22Rv1 (cell line): ENCODE measurements around the gene SORCS2.

Experiments used
- H3K27ac ChIP-seq: fragments of 450-650 bp; 2 replicates; pipeline ENCODE4 v1.5.1; 2017
- ZFX ChIP-seq: fragments of 450-650 bp; IDR thresholded peaks from 2 replicates; pipeline ENCODE4 v1.6.1; 2017; ENCODE audit warnings: antibody characterized with exemption, borderline replicate concordance
- TF ChIP-seq, protein P1 (sequence below): fragments of 450-650 bp; IDR thresholded peaks from 2 replicates; pipeline ENCODE4 v1.5.1; 2017; ENCODE audit warnings: mild to moderate bottlenecking

The SORCS2 gene

DNA sequence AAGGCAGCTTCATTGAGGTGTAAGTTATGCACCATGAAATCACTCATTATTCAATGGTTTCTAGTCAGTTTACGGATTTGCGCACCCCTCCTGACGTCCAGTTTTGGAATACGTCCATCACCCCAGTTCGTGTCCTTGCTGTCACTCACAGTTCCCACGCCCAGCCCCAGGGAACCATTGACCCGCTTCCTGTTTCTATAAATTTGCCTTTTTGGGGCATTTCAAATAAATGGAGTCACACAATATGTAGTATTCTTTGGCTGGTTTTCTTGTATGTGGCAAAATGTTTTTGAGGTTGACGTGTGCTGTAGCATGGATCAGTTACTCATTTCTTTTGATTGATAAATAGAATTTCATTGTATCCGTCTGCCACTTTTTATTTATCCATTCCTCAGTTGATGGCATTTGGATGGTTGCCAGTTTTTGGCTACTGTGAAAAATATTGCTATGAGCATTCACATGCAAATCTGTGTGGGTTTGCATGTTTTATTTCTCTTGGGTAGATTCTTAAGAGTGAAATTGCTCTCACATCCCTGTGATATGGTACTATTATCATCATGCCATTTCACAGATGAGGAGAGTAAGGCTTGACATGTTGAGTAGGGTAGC is 18.4 kb upstream of the SORCS2 start:
- TF ChIP-seq ZFX = no peak
- TF ChIP-seq, protein P1, sequence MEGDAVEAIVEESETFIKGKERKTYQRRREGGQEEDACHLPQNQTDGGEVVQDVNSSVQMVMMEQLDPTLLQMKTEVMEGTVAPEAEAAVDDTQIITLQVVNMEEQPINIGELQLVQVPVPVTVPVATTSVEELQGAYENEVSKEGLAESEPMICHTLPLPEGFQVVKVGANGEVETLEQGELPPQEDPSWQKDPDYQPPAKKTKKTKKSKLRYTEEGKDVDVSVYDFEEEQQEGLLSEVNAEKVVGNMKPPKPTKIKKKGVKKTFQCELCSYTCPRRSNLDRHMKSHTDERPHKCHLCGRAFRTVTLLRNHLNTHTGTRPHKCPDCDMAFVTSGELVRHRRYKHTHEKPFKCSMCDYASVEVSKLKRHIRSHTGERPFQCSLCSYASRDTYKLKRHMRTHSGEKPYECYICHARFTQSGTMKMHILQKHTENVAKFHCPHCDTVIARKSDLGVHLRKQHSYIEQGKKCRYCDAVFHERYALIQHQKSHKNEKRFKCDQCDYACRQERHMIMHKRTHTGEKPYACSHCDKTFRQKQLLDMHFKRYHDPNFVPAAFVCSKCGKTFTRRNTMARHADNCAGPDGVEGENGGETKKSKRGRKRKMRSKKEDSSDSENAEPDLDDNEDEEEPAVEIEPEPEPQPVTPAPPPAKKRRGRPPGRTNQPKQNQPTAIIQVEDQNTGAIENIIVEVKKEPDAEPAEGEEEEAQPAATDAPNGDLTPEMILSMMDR = no peak

DNA sequence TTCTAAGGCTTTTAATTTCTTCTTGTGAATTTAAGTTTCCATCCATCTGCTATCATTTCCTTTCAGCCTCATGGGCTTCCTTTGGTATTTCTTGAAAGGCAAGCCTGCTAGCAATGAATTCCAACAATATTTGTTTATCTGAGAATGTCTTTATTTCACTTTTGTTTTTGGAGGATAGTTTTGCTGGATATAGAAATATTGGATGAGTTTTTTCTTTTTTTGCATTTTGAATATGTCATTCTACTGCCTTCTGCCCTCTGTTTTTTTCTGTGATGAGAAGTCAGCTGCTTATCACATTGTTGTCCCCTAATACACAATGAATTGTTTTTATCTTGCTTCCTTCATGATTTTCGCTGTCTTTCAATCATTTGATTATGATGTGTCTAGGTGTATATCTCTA is 13.2 kb upstream of the SORCS2 start:
- H3K27ac ChIP-seq = no peak overlapping the region
- TF ChIP-seq, protein P1 = no peak
- no peak for TF ChIP-seq ZFX

More for the DNA sequence above, 18.4 kb upstream of the SORCS2 start:
- H3K27ac ChIP-seq = no peak overlapping the region

DNA sequence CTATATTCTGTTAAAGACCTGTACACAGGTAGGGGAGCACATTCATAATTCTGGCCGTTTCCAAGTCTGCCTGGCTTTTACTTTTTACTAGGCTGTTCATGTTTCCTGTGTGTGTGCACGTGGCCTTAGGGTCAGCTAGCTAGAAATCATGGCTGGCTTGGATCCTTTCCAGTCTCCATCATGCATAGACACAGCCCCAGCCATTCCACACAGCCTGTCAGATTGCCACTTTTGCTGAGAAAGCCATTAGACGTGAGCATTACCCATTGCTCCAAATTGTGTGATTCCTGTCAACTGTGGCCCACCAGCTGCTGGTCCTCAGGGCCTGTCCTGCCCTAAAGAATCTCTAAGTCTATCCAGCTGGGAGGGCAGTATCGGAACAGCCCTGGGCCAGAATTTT is 11.4 kb upstream of the SORCS2 start:
- no peak overlapping the region for H3K27ac ChIP-seq

DNA sequence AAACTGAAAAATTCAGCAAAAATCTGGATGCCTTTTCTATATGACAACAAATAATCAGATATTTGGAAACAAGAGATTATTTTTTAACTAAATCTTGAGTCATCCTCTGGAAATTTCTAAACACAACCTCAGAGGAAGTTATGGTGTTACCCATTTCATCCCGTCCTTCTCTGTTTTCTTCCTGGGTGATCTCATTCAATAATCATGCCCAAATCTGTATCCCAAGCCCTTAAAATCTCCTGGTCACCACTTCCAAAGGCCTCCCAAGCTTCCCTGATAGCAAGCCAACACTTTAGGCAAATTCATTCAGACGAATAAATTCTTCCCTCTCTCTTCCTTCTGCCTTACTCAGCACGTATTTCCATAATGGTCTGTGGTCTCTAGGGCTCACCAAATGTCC is 9.7 kb upstream of the SORCS2 start:
- no peak overlapping the region for H3K27ac ChIP-seq
- TF ChIP-seq, protein P1 = no peak
- no peak for TF ChIP-seq ZFX

More for the DNA sequence above, 11.4 kb upstream of the SORCS2 start:
- TF ChIP-seq, protein P1 = no peak
- no peak for TF ChIP-seq ZFX

DNA sequence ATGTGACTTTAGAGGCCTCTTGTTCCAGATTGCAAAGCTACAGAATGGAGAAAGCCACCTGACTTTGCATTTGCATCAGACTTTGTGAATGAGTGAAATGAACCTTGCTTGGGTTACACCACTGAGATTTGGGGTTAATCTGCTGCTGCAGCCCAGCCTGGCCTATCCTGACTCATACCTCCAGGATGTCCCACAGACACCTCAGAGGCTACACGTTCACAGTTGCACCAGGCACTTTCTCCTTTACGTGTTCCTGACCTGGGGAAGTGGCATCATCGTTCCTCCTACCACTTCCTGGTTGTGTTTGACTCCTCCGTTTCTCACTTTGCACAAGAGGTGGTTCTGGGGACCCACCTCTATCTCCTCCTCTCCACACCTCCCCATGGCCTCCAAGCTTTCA is 9.2 kb upstream of the SORCS2 start:
- H3K27ac ChIP-seq = no peak overlapping the region
- TF ChIP-seq, protein P1 = no peak
- TF ChIP-seq ZFX = no peak

DNA sequence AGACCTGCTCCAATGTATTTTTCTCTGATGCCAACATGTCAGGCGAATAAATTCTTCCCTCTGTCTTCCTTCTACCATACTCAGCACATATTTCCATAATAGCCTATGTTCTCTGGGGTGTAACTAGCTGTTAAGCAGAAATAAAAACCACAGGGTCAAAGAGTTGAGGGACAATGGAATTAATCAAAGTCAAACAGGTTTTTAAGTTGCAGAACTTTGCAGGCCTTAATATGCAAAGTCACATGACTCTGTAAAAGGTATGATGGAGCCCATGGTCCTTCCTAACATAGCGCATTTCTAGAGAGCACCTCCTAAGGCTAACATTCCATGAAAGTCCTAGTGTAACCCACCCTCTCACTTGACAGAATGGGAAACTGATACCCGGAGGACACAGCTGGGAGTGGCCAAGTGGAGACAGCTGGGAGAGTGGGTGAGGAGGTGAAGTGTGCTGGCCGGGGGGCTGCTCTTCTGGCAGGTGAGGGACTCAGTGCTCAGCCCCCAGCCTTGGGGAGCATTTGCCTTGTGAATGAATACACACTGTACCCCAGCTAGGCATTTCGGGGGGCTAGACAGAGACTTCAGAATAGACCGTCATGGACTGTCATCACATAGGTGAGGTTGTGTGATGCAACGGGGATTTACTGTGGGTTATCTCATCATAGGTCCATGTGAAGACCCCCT is 8.4 kb upstream of the SORCS2 start:
- H3K27ac ChIP-seq = no peak overlapping the region
- no peak for TF ChIP-seq ZFX
- TF ChIP-seq, protein P1 = no peak

DNA sequence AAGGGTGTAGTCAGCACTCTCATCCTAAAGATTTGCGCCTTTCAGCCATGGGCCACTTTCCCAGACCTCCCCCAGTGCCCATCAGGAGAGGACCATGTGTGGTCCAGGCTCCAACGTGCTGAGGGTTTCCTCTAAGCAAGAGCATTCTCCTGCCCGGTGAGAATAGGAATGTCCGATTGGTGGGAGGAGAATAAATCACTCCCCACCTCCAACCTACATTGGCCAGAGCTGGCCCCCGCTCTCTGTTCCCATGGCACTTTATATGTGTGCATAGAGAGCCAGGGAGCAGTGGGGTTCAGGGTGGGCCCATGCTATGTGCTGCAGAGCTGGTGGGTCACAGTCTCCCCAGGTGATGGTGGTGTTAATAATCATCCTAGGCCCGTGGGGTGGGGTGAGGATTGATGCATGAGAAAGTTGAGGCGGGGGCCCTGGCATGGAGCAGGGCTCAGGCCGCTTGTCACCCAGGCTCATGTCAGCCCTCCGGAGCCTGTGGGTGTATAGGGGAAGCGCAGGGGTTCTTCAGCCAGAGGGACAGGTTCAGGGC is 6.8 kb upstream of the SORCS2 start:
- H3K27ac ChIP-seq = no peak overlapping the region
- TF ChIP-seq, protein P1 = no peak
- TF ChIP-seq ZFX = no peak
